Neural cell (in vitro differentiated cells): Measurements from ENCODE around the gene DCTN1.

Experiments used
- EP300 ChIP-seq: fragments of 450-650 bp; conservative IDR thresholded peaks from 2 replicates; pipeline ENCODE4 v1.6.1; 2014; ENCODE audit warnings: antibody characterized with exemption, mild to moderate bottlenecking, moderate library complexity; ENCODE audit not compliant: poor library complexity, severe bottlenecking
- EZH2 ChIP-seq: fragments of 200-600, 300-800 bp; shearing (Covaris generic), sonication (generic); IDR thresholded peaks from 2 replicates; pipeline ENCODE4 v1.6.1; 2014; ENCODE audit warnings: antibody characterized with exemption, low read length, borderline replicate concordance, mild to moderate bottlenecking; ENCODE audit not compliant: insufficient read depth, poor library complexity, severe bottlenecking
- MXI1 ChIP-seq: fragments of 450-650 bp; conservative IDR thresholded peaks from 2 replicates; pipeline ENCODE4 v1.6.1; 2014; ENCODE audit warnings: antibody characterized with exemption, mild to moderate bottlenecking; ENCODE audit not compliant: poor library complexity, severe bottlenecking
- POLR2AphosphoS5 ChIP-seq: IDR thresholded peaks from 2 replicates; pipeline ENCODE4 v1.6.1; 2012
- RAD21 ChIP-seq: fragments of 450-650 bp; conservative IDR thresholded peaks from 2 replicates; pipeline ENCODE4 v1.6.1; 2014; ENCODE audit warnings: antibody characterized with exemption, mild to moderate bottlenecking, moderate library complexity
- SMC3 ChIP-seq: fragments of 450-650 bp; conservative IDR thresholded peaks from 2 replicates; pipeline ENCODE4 v1.6.1; 2014; ENCODE audit warnings: antibody characterized with exemption, mild to moderate bottlenecking, moderate library complexity; ENCODE audit not compliant: poor library complexity
- TAF1 ChIP-seq: IDR thresholded peaks from 2 replicates; pipeline ENCODE4 v1.6.1; 2012; ENCODE audit warnings: low read depth
- TF ChIP-seq, protein P1 (sequence below): fragments of 450-650 bp; IDR thresholded peaks from 2 replicates; pipeline ENCODE4 v1.5.1; 2014; ENCODE audit warnings: antibody characterized with exemption, mild to moderate bottlenecking, moderate library complexity; ENCODE audit not compliant: poor library complexity, severe bottlenecking
- TF ChIP-seq, protein P2 (sequence below): IDR thresholded peaks from 2 replicates; pipeline ENCODE4 v1.6.1; 2012; ENCODE audit warnings: borderline replicate concordance

- TF ChIP-seq, protein P1, sequence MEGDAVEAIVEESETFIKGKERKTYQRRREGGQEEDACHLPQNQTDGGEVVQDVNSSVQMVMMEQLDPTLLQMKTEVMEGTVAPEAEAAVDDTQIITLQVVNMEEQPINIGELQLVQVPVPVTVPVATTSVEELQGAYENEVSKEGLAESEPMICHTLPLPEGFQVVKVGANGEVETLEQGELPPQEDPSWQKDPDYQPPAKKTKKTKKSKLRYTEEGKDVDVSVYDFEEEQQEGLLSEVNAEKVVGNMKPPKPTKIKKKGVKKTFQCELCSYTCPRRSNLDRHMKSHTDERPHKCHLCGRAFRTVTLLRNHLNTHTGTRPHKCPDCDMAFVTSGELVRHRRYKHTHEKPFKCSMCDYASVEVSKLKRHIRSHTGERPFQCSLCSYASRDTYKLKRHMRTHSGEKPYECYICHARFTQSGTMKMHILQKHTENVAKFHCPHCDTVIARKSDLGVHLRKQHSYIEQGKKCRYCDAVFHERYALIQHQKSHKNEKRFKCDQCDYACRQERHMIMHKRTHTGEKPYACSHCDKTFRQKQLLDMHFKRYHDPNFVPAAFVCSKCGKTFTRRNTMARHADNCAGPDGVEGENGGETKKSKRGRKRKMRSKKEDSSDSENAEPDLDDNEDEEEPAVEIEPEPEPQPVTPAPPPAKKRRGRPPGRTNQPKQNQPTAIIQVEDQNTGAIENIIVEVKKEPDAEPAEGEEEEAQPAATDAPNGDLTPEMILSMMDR, result no peak
- no peak for TF ChIP-seq EZH2
- no peak for TF ChIP-seq POLR2AphosphoS5
- TF ChIP-seq, protein P2, sequence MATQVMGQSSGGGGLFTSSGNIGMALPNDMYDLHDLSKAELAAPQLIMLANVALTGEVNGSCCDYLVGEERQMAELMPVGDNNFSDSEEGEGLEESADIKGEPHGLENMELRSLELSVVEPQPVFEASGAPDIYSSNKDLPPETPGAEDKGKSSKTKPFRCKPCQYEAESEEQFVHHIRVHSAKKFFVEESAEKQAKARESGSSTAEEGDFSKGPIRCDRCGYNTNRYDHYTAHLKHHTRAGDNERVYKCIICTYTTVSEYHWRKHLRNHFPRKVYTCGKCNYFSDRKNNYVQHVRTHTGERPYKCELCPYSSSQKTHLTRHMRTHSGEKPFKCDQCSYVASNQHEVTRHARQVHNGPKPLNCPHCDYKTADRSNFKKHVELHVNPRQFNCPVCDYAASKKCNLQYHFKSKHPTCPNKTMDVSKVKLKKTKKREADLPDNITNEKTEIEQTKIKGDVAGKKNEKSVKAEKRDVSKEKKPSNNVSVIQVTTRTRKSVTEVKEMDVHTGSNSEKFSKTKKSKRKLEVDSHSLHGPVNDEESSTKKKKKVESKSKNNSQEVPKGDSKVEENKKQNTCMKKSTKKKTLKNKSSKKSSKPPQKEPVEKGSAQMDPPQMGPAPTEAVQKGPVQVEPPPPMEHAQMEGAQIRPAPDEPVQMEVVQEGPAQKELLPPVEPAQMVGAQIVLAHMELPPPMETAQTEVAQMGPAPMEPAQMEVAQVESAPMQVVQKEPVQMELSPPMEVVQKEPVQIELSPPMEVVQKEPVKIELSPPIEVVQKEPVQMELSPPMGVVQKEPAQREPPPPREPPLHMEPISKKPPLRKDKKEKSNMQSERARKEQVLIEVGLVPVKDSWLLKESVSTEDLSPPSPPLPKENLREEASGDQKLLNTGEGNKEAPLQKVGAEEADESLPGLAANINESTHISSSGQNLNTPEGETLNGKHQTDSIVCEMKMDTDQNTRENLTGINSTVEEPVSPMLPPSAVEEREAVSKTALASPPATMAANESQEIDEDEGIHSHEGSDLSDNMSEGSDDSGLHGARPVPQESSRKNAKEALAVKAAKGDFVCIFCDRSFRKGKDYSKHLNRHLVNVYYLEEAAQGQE, result no peak
- TF ChIP-seq TAF1, result no peak
- TF ChIP-seq EP300, result no peak
- TF ChIP-seq SMC3, result no peak
- TF ChIP-seq RAD21, result no peak
- no peak for TF ChIP-seq MXI1
These were observed 63.4 kb downstream of the DCTN1 start for GRCh38 chr2:74316627-74317295.
